HCT116 (cell line): Measurements from ENCODE around the gene GLB1L.

Source experiments
- CEBPB ChIP-seq: IDR thresholded peaks from 2 replicates; pipeline ENCODE4 v1.6.1; 2012; ENCODE audit warnings: low read depth
- EZH2 ChIP-seq: fragments of 200-600 bp; sonication (generic); IDR thresholded peaks from 2 replicates; pipeline ENCODE4 v1.6.1; 2017; ENCODE audit warnings: antibody characterized with exemption, mixed run types
- MAX ChIP-seq: IDR thresholded peaks from 2 replicates; pipeline ENCODE4 v1.6.1; 2012
- RAD21 ChIP-seq: IDR thresholded peaks from 2 replicates; pipeline ENCODE4 v1.6.1; 2012; ENCODE audit warnings: low read depth, mild to moderate bottlenecking
- SIN3A ChIP-seq: IDR thresholded peaks from 2 replicates; pipeline ENCODE4 v1.6.1; 2012; ENCODE audit warnings: low read depth
- TCF7L2 ChIP-seq: IDR thresholded peaks from 2 replicates; pipeline ENCODE4 v1.7.0; 2011; ENCODE audit warnings: borderline replicate concordance, inconsistent platforms; ENCODE audit not compliant: insufficient read depth, insufficient read length; ENCODE audit errors: extremely low read depth

GRCh38 chr2:219210886-219211362 is 34.3 kb downstream of the GLB1L start:
- no peak for TF ChIP-seq SIN3A
- TF ChIP-seq CEBPB: no peak
- TF ChIP-seq TCF7L2: no peak
- TF ChIP-seq EZH2: no peak
- no peak for TF ChIP-seq RAD21
- no peak for TF ChIP-seq MAX
